Esophagus (tissue), 2 donors: ENCODE measurements around the gene CES5A. TPM values are rescaled to one million over a fixed set of nuclear protein-coding genes. Genes with fewer than 3 reads are reported as not detected.
"Not testable (repeated sequence)": the region's sequence is repeated elsewhere in the genome, so short reads cannot be mapped to it uniquely, and the experiment has no call there.

Source experiments
- H3K27ac ChIP-seq, 2 donors: one replicate each; pipeline ENCODE4 v1.5.1; 2013; ENCODE audit warnings: low read depth in 2 of 2, mild to moderate bottlenecking in 2 of 2, inconsistent platforms in 1 of 2, low read length in 1 of 2, moderate library complexity in 1 of 2
- H3K27me3 ChIP-seq, 2 donors: one replicate each; pipeline ENCODE4 v1.6.1; 2013; ENCODE audit warnings: low read length in 2 of 2, control low read depth in 1 of 2, mild to moderate bottlenecking in 1 of 2; ENCODE audit not compliant: insufficient read depth in 2 of 2, control insufficient read depth in 1 of 2
- H3K36me3 ChIP-seq, 2 donors: one replicate each; pipeline ENCODE4 v1.6.1; 2013; ENCODE audit warnings: low read length in 1 of 2; ENCODE audit not compliant: control insufficient read depth in 2 of 2, insufficient read depth in 2 of 2
- H3K4me1 ChIP-seq, 2 donors: one replicate each; pipeline ENCODE4 v1.6.1; 2013; ENCODE audit warnings: low read length in 1 of 2; ENCODE audit not compliant: control insufficient read depth in 2 of 2, insufficient read depth in 2 of 2
- H3K4me3 ChIP-seq, 2 donors: one replicate each; pipeline ENCODE4 v1.5.1; 2013; ENCODE audit warnings: low read length in 2 of 2, mild to moderate bottlenecking in 2 of 2, low read depth in 1 of 2, moderate library complexity in 1 of 2
- H3K9me3 ChIP-seq, 2 donors: one replicate each; pipeline ENCODE4 v1.6.1; 2013; ENCODE audit warnings: mild to moderate bottlenecking in 2 of 2, low read depth in 1 of 2, low read length in 1 of 2, moderate library complexity in 1 of 2; ENCODE audit not compliant: control insufficient read depth in 2 of 2, insufficient read depth in 1 of 2
- WGBS, 2 donors: extraction: QIAGEN DNeasy Blood & Tissue Kit; methylation state at CpG; one replicate each; pipeline ENCODE4 v1.1.7; 2013; 5-methylcytosine and 5-hydroxymethylcytosine counted together
- polyA plus RNA-seq, 2 donors: library from polyadenylated mRNA; stranded (reverse); fragments of 200-250 nt; gene quantifications; one replicate each; pipeline ENCODE4 v1.2.3, GENCODE V29; 2013
- donor health status: healthy with polysubstance abuse.
- donor health status: Bipolar disorder and iron deficiency.

CES5A gene
- polyA plus RNA-seq, 2 donors = 0.04 TPM; not detected in 1

DNA sequence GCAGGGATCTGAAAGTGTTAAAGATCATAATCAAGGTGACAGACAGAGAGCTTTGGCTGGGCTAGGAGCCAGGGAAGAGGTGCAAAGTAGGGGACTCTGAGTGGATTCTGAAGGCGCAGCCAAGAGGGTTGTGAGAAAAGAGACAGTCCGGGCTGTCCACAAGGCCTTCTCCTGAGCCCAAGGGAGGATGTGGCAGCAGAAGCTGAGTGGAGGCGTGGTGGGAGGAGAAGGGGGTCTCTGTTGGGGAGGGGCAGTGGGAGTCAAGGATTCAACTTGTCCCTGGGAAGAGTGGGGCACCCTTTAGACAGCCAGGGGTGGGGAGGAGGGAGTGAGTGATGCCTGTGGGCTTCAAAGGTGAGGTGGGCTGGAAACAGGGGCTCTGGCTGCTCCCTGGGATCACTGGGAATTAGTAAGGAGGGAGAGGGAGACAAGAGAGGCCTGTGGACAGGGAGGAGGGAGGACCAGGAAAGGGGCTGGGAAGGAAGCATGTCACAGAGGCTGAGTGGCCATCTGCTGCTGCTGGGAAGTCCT lies 52.8 kb downstream of the CES5A start:
- H3K4me1 ChIP-seq = no peaks in the 10 kb centered on the region
- H3K36me3 ChIP-seq = no peaks in the 10 kb centered on the region
- no peak overlapping the region for H3K4me3 ChIP-seq
- H3K9me3 ChIP-seq = peaks cover 0 to 6% of the 10 kb centered on the region in 2 donors
- H3K27me3 ChIP-seq = no peaks in the 10 kb centered on the region
- 67 to 82% methylated on average over 3 of the region's 3 CpGs for WGBS, 2 donors
- H3K27ac ChIP-seq = no peak overlapping the region

DNA sequence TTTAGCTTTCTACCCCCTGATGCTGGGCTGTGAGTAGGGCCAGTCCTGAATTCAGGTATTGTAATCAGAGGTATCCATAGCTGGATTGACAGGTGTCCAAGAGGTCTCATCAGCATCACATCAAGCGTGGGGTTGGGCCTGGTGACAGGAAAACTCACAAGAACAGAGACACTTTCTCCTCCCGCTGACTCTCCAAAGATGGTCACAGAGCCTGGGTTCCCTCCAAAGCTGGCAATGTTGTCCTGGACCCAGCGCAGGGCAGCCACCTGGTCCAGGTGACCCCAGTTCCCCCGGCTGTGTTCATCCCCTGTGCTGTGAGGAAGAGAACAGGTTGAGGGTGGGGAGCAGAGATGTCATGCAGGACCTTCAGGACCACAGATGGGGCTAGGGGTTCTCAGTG lies 54.0 kb downstream of the CES5A start:
- Histone ChIP-seq H3K4me3 (no peak overlapping the region), H3K27me3 (no peaks in the 10 kb centered on the region), H3K36me3 (no peaks in the 10 kb centered on the region), H3K4me1 (no peaks in the 10 kb centered on the region), H3K27ac (no peak overlapping the region), H3K9me3 (peaks cover 0 to 6% of the 10 kb centered on the region in 2 donors)
- WGBS, 2 donors = 88 to 90% methylated on average over 4 of the region's 4 CpGs

DNA sequence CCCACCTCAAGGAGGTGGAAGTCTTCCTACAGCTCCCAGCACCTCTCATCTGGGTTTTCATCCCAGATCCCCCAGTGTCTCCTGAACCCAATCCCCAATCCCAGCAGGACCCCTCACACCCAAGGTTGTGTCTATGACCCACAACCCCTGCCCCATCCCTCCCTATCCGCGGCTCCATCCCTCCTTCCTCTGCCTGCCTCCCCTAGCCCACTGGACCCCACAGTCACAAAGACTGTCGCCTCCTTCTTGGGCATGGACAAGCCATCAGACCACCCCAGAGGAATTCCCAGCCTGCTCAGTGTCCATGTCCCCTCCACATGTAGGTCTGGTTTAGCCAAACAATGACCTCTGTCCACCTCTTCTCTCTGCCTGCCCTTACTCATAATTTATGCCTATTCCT lies 54.6 kb downstream of the CES5A start:
- peaks cover 0 to 6% of the 10 kb centered on the region in 2 donors for H3K9me3 ChIP-seq
- WGBS, 2 donors = 96 to 97% methylated on average over 3 of the region's 3 CpGs
- H3K36me3 ChIP-seq = no peaks in the 10 kb centered on the region
- no peak overlapping the region for H3K4me3 ChIP-seq
- H3K27me3 ChIP-seq = no peaks in the 10 kb centered on the region
- H3K27ac ChIP-seq = no peak overlapping the region
- H3K4me1 ChIP-seq = no peaks in the 10 kb centered on the region

DNA sequence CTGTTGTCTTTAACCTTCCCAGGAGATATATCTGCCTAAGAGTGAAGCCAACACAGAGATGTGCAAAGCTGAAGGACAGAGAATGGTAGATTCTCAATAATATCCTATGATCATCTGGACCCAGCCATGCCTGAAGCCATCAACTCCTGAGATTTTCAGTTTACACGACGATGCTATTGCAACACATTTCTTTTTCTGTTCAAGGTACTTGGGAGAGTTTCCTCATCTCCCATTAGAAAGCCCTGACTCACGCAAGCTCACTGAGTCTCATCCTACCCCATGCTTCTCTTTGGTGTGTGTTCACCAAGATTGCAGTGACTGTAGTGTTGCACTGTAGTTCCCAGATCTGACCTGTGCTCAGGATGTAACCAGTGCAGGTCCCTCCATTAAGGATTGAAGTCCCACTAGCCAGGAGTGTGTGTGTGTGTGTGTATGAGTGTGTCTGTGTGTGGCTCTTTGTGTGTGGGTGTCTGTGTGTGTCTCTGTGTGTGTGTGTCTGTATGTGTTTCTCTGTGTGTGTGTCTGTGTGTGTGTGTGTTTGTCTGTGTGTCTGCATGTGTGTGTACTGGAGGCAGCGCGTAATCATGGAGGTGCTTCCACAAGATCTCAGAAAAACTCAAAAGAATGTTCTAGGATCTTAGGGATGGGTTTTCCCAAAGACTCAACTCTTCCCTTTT lies 57.8 kb downstream of the CES5A start:
- Histone ChIP-seq H3K36me3 (no peaks in the 10 kb centered on the region), H3K27ac (no peak overlapping the region), H3K4me3 (no peak overlapping the region), H3K4me1 (peaks cover 0 to 2% of the 10 kb centered on the region in 2 donors), H3K9me3 (peaks cover 0 to 6% of the 10 kb centered on the region in 2 donors), H3K27me3 (no peaks in the 10 kb centered on the region)
- 85 to 89% methylated on average over 5 of the region's 5 CpGs for WGBS, 2 donors

DNA sequence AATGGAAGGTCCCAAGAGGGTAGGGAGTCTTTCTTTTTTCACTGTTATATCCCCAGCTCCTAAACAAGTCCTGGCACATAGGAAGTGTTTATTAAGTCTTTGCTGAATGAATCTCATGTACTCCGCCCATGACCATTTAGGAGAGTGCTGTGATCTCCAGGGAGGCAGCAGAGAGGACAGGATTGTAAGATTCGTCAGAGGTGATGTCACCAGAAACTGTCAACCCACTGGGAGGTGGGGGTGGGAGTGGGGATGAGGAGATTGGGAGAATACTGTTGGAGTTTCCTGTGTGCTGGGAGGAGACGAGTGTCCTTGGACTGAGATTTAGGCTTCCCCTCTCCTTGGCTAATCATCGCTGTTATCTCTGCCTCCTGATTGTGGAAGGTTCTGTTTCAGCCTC lies 59.0 kb downstream of the CES5A start:
- WGBS, 2 donors = 46 to 53% methylated on average over 4 of the region's 4 CpGs
- H3K27ac ChIP-seq = not testable (repeated sequence)

DNA sequence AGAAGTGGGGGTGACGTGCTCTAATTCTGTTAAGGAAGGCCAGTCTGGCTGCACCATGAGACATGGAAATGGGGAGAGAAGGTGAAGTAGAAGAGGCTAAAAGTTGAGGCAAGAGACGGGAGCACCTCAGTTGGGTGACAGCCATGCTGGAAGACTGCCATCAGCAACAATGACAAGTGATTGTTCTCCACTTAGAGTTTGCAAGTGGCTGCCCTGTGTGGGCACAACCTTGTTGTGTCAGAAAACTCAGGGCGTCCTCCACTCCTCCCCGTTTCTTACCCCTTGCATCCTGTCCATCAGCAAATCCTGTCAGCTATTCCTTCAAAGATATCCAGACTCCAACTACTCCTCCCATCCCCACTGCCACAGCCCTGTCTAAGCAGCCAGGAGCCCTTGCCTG lies 59.9 kb downstream of the CES5A start:
- Histone ChIP-seq H3K27me3 (no peaks in the 10 kb centered on the region), H3K4me3 (no peak overlapping the region), H3K36me3 (no peaks in the 10 kb centered on the region), H3K9me3 (no peaks in the 10 kb centered on the region), H3K4me1 (peaks cover 0 to 2% of the 10 kb centered on the region in 2 donors), H3K27ac (no peak overlapping the region)
- WGBS, 2 donors = 72 to 73% methylated on average over 4 of the region's 4 CpGs

More for the DNA sequence above, 59.0 kb downstream of the CES5A start:
- not testable (repeated sequence) for H3K9me3 ChIP-seq, H3K4me3 ChIP-seq, H3K4me1 ChIP-seq, H3K27me3 ChIP-seq, H3K36me3 ChIP-seq

DNA sequence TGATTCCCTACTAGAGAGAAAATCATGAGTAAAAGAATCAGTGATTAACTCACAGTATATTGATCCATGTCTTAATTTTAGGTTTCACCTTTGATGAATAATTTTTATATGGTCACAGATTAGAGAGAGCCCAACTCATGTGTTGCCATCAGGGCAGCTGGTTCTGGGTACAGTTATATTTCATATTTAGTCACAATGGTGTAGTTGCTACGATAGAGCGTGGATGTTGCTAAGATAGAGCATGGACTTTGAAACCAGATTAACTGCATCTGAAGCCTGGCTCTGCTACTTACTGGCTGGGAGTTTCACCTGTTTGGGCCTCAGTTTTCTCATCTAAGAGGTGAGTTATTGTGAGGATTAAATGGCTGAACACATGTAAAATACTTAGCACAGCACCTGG lies 61.0 kb downstream of the CES5A start:
- 67 to 76% methylated on average over 2 of the region's 2 CpGs for WGBS, 2 donors
- H3K27ac ChIP-seq, H3K9me3 ChIP-seq, H3K4me3 ChIP-seq, H3K27me3 ChIP-seq, H3K4me1 ChIP-seq, H3K36me3 ChIP-seq: not testable (repeated sequence)

DNA sequence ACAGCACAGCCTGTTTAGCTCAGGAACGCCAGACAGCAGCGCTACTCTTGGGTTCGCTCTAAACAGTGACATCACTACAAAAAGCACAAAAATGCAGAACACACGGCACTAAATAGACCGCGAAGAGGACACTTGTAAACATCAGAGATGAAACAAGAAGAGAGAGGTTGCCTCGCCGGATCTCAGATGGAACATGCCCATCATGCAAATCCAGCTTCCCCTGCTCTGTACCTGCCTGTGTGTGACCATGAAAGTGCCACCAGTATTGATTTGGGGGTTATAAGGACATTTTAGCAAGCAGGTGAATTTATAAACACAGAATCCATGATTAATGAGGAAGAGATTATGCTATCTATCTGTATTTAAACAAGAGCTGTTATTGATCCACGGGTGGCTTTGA lies 61.4 kb downstream of the CES5A start:
- 60 to 73% methylated on average over 8 of the region's 9 CpGs for WGBS, 2 donors
- H3K27ac ChIP-seq, H3K4me1 ChIP-seq, H3K9me3 ChIP-seq, H3K36me3 ChIP-seq, H3K27me3 ChIP-seq, H3K4me3 ChIP-seq: not testable (repeated sequence)

DNA sequence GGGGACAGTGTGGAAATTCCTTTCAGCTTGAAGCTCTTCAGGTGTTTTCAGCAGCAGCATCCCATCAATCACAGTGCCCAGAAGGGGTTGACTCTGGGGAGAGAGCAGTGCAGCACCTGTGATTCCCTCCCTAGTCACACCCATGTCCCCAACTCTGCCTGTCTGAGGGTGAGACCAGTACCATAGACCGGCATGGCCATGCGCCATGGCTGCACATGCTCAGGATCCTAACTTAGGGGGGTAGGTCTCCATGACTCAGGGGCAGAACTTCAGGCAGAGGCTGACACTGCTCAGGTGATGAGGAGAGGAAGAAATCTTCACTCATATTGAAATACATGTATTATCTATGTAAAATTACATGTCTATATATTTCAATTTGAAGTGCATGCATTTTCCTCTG lies 62.2 kb downstream of the CES5A start:
- H3K36me3 ChIP-seq = no peaks in the 10 kb centered on the region
- WGBS, 2 donors = 73 to 78% methylated on average over 2 of the region's 2 CpGs

DNA sequence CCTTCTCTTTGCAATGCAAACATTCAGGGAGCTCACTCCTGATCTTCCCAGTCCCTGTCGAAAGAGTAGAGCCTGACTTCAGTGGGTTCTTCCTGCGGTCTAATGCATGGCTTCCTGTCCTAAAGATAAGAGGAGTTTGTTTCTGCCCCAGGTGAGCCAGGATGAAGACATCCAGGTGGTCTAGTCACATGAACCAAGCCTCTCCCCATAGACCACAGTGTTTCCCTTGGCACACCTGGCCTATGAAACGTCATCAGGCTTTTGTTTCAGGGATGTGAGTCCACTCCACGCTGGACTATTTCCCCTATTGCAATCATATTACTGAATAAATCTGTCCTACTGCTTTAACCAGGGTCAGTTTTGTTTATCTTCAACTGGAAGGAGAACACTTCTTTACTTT lies 63.4 kb downstream of the CES5A start:
- Histone ChIP-seq H3K9me3 (no peaks in the 10 kb centered on the region), H3K27me3 (no peaks in the 10 kb centered on the region), H3K4me3 (no peak overlapping the region), H3K27ac (no peak overlapping the region), H3K4me1 (peaks cover 0 to 2% of the 10 kb centered on the region in 2 donors), H3K36me3 (no peaks in the 10 kb centered on the region)
- 57 to 61% methylated on average over 4 of the region's 4 CpGs for WGBS, 2 donors

More for the DNA sequence above, 62.2 kb downstream of the CES5A start:
- no peak overlapping the region for H3K4me3 ChIP-seq
- H3K4me1 ChIP-seq = peaks cover 0 to 2% of the 10 kb centered on the region in 2 donors
- H3K27me3 ChIP-seq = no peaks in the 10 kb centered on the region
- H3K27ac ChIP-seq = no peak overlapping the region
- no peaks in the 10 kb centered on the region for H3K9me3 ChIP-seq
